HFFc6 (cell line): ENCODE results near the gene HIP1. TPM values are rescaled to one million over a fixed set of nuclear protein-coding genes. Genes with fewer than 3 reads are reported as not detected.

Source experiments
- DNase-seq: peaks from one replicate; pipeline ENCODE4 v3.0.0-alpha.2; 2018
- H3K27ac Mint-ChIP-seq: 2 replicates; pipeline ENCODE4 v1.8.0; 2020; ENCODE audit warnings: mild to moderate bottlenecking, mixed read lengths
- H3K27me3 Mint-ChIP-seq: 2 replicates; pipeline ENCODE4 v1.8.0; 2021; ENCODE audit warnings: mild to moderate bottlenecking, moderate library complexity, mixed read lengths; ENCODE audit not compliant: insufficient read depth
- H3K36me3 Mint-ChIP-seq: 2 replicates; pipeline ENCODE4 v1.8.0; 2021; ENCODE audit warnings: low read depth, mixed read lengths
- H3K4me1 Mint-ChIP-seq: 2 replicates; pipeline ENCODE4 v1.8.0; 2020; ENCODE audit warnings: low read depth, mixed read lengths
- H3K4me3 Mint-ChIP-seq: 2 replicates; pipeline ENCODE4 v1.8.0; 2020; ENCODE audit warnings: mild to moderate bottlenecking, moderate library complexity, mixed read lengths
- H3K9me3 Mint-ChIP-seq: 2 replicates; pipeline ENCODE4 v1.8.0; 2020; ENCODE audit warnings: mild to moderate bottlenecking, mixed read lengths
- CTCF ChIP-seq: fragments of 200-600 bp; sonication (generic); IDR thresholded peaks from 2 replicates; pipeline ENCODE4 v1.5.0; 2021; ENCODE audit warnings: antibody characterized with exemption, mild to moderate bottlenecking
- total RNA-seq, 6 experiments: library from RNA; stranded (reverse); fragmentation: NEBNext Ultra II Directional; extraction: Animal tissue kit (Norgen Biotek cat#: 25700); gene quantifications; 2 replicates in 1 of 6; 3 replicates in 5 of 6; pipeline ENCODE4 v1.2.3, GENCODE V29; 2021

Gene HIP1
- total RNA-seq, 6 experiments from 2014 or later = 15.1 to 32.2 (median 28.7) TPM

- no peak for TF ChIP-seq CTCF
- no peaks in the 10 kb centered on the region for H3K9me3 Mint-ChIP-seq
- no peak overlapping the region for H3K4me3 Mint-ChIP-seq
- H3K27me3 Mint-ChIP-seq = peaks cover 12% of the 10 kb centered on the region
- no peaks in the 10 kb centered on the region; the same call in 1 of the 2 replicates for H3K4me1 Mint-ChIP-seq
- peaks cover 25% of the 10 kb centered on the region for H3K36me3 Mint-ChIP-seq
- H3K27ac Mint-ChIP-seq = no peak overlapping the region; the same call in 1 of the 2 replicates
- DNase-seq = no peak
Observed at GRCh38 chr7:75578081-75578480, 160.7 kb downstream of the HIP1 start.

GRCh38 chr7:75575488-75576121 is 163.1 kb downstream of the HIP1 start:
- H3K36me3 Mint-ChIP-seq = peaks cover 8% of the 10 kb centered on the region
- no peak overlapping the region for H3K27ac Mint-ChIP-seq
- no peak for TF ChIP-seq CTCF
- peaks cover 12% of the 10 kb centered on the region for H3K27me3 Mint-ChIP-seq
- H3K9me3 Mint-ChIP-seq = no peaks in the 10 kb centered on the region
- no peaks in the 10 kb centered on the region; the same call in 1 of the 2 replicates for H3K4me1 Mint-ChIP-seq
- no peak overlapping the region for H3K4me3 Mint-ChIP-seq
- no peak for DNase-seq

GRCh38 chr7:75573477-75574019 is 165.2 kb downstream of the HIP1 start:
- H3K4me3 Mint-ChIP-seq = no peak overlapping the region
- H3K4me1 Mint-ChIP-seq = no peaks in the 10 kb centered on the region; the same call in 1 of the 2 replicates
- no peak for TF ChIP-seq CTCF
- no peak for DNase-seq
- H3K9me3 Mint-ChIP-seq = no peaks in the 10 kb centered on the region
- H3K27ac Mint-ChIP-seq = no peak overlapping the region
- peaks cover 13% of the 10 kb centered on the region for H3K36me3 Mint-ChIP-seq
- peaks cover 12% of the 10 kb centered on the region for H3K27me3 Mint-ChIP-seq

- Mint-ChIP-seq H3K4me3 (no peak overlapping the region), H3K27ac (no peak overlapping the region), H3K27me3 (peaks cover 12% of the 10 kb centered on the region), H3K4me1 (no peaks in the 10 kb centered on the region; the same call in 1 of the 2 replicates), H3K36me3 (peaks cover 20% of the 10 kb centered on the region), H3K9me3 (no peaks in the 10 kb centered on the region)
- no peak for DNase-seq
- TF ChIP-seq CTCF = no peak
Observed at GRCh38 chr7:75572814-75573213, 165.9 kb downstream of the HIP1 start.

- no peaks in the 10 kb centered on the region for H3K4me1 Mint-ChIP-seq
- no peak for TF ChIP-seq CTCF
- no peak overlapping the region for H3K4me3 Mint-ChIP-seq
- H3K27me3 Mint-ChIP-seq = peaks cover 12% of the 10 kb centered on the region
- H3K27ac Mint-ChIP-seq = no peak overlapping the region
- no peak for DNase-seq
- peaks cover 21% of the 10 kb centered on the region for H3K36me3 Mint-ChIP-seq
- no peaks in the 10 kb centered on the region for H3K9me3 Mint-ChIP-seq
Observed at GRCh38 chr7:75572396-75572795, 166.3 kb downstream of the HIP1 start.
